IPS-20b (cell line): ENCODE measurements around the gene CA12.

ENCODE experiments used
- H3K27ac ChIP-seq: one replicate; pipeline ENCODE4 v1.5.1; 2013; ENCODE audit warnings: low read length
- H3K27me3 ChIP-seq: 2 replicates; pipeline ENCODE4 v1.6.1; 2013; ENCODE audit warnings: mild to moderate bottlenecking, low read length, inconsistent platforms; ENCODE audit not compliant: insufficient read depth
- H3K36me3 ChIP-seq: 2 replicates; pipeline ENCODE4 v1.6.1; 2013; ENCODE audit warnings: low read depth, mild to moderate bottlenecking, inconsistent platforms, low read length, moderate library complexity; ENCODE audit not compliant: insufficient read depth
- H3K4me1 ChIP-seq: 2 replicates; pipeline ENCODE4 v1.6.1; 2013; ENCODE audit warnings: mild to moderate bottlenecking, control low read depth, inconsistent platforms, low read length, moderate library complexity; ENCODE audit not compliant: insufficient read depth
- H3K4me3 ChIP-seq: 2 replicates; pipeline ENCODE4 v1.5.1; 2013; ENCODE audit warnings: mild to moderate bottlenecking, low read length, inconsistent platforms
- H3K9ac ChIP-seq: 2 replicates; pipeline ENCODE4 v1.6.1; 2013; ENCODE audit warnings: low read depth, mild to moderate bottlenecking, inconsistent platforms, low read length, moderate library complexity
- H3K9me3 ChIP-seq: 2 replicates; pipeline ENCODE4 v1.6.1; 2013; ENCODE audit warnings: mild to moderate bottlenecking, low read depth, low read length, inconsistent platforms; ENCODE audit not compliant: insufficient read depth

CA12 gene

DNA sequence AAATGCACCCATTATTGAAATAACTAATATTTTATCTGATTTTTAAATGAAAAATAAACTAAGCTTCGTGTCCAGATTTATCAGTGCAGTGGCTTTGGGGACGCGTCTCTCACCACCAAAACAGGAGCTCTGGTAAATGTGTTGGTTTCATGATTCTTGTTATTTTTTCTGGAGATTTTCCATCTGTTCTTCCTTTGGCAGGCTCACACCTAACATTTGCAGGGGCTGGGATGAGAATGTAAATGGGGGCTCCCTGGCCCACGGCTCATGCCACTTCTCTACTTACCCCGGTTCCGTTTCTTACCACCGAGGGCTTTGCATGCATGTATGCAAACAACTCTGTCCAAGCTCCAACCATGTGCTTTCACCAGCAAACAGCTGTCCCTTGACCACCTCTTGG is 30.9 kb upstream of the CA12 start:
- no peak overlapping the region for H3K9ac ChIP-seq
- H3K36me3 ChIP-seq, result no peaks in the 10 kb centered on the region
- no peak overlapping the region for H3K27ac ChIP-seq
- H3K27me3 ChIP-seq, result no peaks in the 10 kb centered on the region
- no peak overlapping the region for H3K4me3 ChIP-seq
- no peaks in the 10 kb centered on the region for H3K9me3 ChIP-seq
- no peaks in the 10 kb centered on the region for H3K4me1 ChIP-seq

DNA sequence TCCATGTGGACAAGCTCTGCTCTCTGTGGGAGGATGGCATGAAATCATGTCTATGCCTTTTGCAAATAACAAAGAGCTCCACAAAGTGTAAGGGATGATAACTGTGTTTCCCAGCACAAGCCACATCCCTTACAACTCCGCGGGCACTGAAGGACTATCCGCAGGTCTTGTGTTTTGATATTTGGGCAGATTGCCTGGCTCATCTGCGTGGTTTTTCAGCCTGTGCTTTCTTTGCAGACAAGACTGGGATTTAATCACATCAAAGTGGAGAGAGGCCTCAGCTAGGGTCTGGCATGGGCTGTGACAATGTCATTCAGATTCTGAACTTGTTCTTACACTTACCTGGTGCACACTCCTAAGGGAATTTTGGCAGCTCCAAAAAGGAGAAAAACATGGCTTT is 30.2 kb upstream of the CA12 start:
- no peaks in the 10 kb centered on the region for H3K9me3 ChIP-seq
- H3K27ac ChIP-seq, result no peak overlapping the region
- no peak overlapping the region for H3K4me3 ChIP-seq
- no peaks in the 10 kb centered on the region for H3K36me3 ChIP-seq
- no peak overlapping the region for H3K9ac ChIP-seq
- H3K27me3 ChIP-seq, result no peaks in the 10 kb centered on the region
- H3K4me1 ChIP-seq, result no peaks in the 10 kb centered on the region

DNA sequence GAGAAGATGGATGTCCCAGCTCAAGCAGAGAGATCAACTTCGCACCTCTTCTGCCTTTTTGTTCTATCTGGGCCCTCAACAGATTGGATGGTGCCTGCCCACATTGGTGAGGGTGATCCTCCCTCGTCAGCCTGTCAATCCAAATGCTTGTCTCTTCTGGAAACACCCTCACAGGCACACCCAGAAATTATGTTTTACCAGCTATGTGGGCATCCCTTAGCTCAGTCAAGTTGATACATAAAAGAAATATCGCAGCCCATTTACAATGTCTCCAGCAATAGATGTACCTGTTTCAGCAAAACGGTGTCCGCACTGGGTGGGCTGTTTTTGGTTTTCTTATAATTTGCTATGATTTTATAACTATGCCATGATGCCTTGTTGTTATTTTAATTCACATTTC is 27.5 kb upstream of the CA12 start:
- Histone ChIP-seq H3K4me3 (no peak overlapping the region), H3K4me1 (no peaks in the 10 kb centered on the region), H3K27me3 (no peaks in the 10 kb centered on the region), H3K9ac (no peak overlapping the region), H3K36me3 (no peaks in the 10 kb centered on the region), H3K27ac (no peak overlapping the region), H3K9me3 (no peaks in the 10 kb centered on the region)

DNA sequence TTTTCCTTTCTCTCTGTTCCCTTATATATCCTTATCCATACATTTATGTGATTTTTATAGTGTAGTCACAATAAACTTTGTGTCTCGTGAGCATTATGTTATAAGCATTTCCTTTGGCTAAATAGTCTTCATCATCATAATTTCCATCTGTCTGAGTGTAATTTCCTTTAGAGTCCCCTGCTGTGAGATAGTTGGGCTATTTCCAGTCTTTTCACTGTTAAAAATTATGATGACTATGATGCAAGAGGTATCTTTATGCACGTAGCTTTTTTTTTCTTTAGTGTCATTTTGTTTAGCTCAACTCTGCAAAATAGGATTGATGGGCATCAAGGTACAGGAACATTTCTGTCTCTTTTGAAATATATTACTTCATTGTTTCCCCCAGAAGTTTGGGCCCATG is 26.9 kb upstream of the CA12 start:
- Histone ChIP-seq H3K27ac (no peak overlapping the region), H3K4me1 (no peaks in the 10 kb centered on the region), H3K36me3 (no peaks in the 10 kb centered on the region), H3K4me3 (no peak overlapping the region), H3K27me3 (no peaks in the 10 kb centered on the region), H3K9me3 (no peaks in the 10 kb centered on the region), H3K9ac (no peak overlapping the region)

DNA sequence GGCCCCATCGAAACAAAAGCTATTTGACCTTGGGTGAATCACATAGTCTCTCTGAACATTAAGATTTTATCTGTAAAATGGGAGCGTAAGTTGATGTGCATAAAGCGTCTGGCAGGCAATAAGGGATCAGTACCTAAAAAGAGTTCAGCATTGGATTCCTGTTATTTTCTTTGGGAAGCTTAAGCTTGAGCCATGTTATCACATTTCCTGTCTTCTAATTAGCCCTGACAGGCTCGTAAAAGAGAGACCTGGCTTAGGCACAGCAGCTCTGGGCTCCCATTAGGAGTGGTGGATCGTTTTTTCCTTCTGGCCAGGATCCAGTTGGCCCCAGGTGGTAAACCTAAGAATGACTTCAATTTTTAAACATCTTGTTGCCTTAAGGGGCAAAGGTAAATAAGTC is 26.0 kb upstream of the CA12 start:
- Histone ChIP-seq H3K9me3 (no peaks in the 10 kb centered on the region), H3K4me3 (no peak overlapping the region), H3K4me1 (no peaks in the 10 kb centered on the region; the same call in 1 of the 2 replicates), H3K27me3 (no peaks in the 10 kb centered on the region), H3K36me3 (no peaks in the 10 kb centered on the region), H3K27ac (no peak overlapping the region), H3K9ac (no peak overlapping the region)

DNA sequence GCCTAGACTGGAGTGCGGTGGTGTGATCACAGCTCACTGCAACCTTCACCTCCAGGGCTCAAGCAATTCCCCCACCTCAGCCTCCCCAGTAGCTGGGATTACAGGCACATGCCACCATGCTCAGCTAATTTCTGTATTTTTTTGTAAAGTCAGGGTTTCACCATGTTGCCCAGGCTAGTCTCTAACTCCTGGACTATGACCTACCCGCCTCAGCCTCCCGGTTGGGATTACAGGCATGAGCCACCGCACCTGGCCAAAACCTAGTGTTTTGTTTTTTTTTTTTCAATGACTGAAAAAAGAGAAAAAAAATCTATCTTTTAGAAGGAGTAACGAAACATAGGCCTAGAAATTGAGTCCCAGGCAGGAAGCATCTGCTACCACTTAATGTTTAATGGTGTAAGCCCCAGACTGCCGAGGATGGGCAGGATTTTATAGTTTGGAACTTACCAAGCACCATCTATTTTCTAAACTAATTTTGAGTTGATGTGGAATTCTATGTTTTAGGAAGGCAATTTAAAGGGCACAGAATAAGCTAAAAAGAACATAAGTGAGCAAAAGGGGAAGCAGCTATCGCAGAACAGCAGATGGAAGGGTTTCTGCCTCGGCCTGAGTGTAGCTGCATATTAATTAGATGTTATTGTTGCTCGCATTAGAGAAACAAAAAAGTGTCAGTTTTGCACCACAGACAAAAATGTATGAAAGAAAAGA is 24.2 kb upstream of the CA12 start:
- H3K9me3 ChIP-seq, result no peaks in the 10 kb centered on the region
- H3K36me3 ChIP-seq, result no peaks in the 10 kb centered on the region
- no peak overlapping the region for H3K27ac ChIP-seq
- H3K9ac ChIP-seq, result no peak overlapping the region
- no peak overlapping the region for H3K4me3 ChIP-seq
- H3K27me3 ChIP-seq, result no peaks in the 10 kb centered on the region
- H3K4me1 ChIP-seq, result no peaks in the 10 kb centered on the region; the same call in 1 of the 2 replicates

DNA sequence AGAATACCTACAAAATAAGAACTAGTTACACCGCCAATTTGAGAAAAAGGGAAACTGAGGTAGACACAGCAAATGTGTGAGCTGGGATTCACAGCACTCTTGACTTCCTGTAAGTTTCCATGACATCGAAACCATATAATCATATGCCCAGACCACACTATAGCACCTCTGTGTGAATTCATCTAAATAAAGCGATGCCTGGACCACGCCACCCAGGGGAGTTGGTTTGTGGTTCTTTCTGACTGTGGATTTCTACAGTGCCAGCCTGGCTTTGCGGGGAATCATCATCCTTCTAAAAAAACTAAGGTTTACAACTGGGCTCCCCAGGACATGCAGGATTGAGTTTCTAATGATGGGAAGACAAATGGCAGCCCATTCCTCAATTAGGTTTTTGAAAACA is 23.5 kb upstream of the CA12 start:
- Histone ChIP-seq H3K9ac (no peak overlapping the region), H3K27ac (no peak overlapping the region), H3K36me3 (no peaks in the 10 kb centered on the region), H3K4me1 (no peaks in the 10 kb centered on the region; the same call in 1 of the 2 replicates), H3K27me3 (no peaks in the 10 kb centered on the region), H3K9me3 (no peaks in the 10 kb centered on the region), H3K4me3 (no peak overlapping the region)

DNA sequence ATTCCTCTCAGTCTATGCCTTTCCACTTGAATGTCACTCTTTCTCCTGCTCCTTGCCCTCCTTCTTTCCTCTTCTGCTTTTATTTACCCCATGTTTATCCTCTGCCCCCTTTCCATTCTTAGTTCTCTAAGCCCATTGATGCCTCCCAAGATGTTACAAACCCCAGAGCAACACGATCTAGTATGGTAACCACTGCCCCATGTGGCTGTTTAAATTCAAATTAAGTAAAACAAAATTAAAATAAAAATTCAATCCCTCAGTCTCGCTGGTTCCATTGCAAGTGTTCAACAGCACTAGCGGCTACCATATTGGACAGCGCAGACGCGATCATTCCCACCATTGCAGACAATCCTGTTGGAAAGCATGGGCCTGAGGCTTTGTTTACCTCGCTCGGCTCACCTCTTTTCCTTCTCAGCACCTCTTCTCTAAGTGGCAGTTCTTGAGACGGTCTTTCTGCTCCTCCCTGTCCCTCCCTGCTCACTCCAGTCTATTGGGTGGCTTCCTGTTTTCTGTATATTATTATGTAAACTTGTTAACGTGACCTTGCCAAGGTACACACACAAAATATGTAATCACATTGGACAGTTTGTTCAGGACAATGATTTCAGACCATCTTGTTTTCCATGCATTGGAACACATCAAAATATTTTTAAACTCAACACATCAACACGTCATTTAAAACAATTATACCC is 21.8 kb upstream of the CA12 start:
- Histone ChIP-seq H3K27ac (no peak overlapping the region), H3K4me1 (no peaks in the 10 kb centered on the region; the same call in 1 of the 2 replicates), H3K4me3 (no peak overlapping the region), H3K9ac (no peak overlapping the region), H3K27me3 (no peaks in the 10 kb centered on the region), H3K36me3 (no peaks in the 10 kb centered on the region), H3K9me3 (no peaks in the 10 kb centered on the region)

DNA sequence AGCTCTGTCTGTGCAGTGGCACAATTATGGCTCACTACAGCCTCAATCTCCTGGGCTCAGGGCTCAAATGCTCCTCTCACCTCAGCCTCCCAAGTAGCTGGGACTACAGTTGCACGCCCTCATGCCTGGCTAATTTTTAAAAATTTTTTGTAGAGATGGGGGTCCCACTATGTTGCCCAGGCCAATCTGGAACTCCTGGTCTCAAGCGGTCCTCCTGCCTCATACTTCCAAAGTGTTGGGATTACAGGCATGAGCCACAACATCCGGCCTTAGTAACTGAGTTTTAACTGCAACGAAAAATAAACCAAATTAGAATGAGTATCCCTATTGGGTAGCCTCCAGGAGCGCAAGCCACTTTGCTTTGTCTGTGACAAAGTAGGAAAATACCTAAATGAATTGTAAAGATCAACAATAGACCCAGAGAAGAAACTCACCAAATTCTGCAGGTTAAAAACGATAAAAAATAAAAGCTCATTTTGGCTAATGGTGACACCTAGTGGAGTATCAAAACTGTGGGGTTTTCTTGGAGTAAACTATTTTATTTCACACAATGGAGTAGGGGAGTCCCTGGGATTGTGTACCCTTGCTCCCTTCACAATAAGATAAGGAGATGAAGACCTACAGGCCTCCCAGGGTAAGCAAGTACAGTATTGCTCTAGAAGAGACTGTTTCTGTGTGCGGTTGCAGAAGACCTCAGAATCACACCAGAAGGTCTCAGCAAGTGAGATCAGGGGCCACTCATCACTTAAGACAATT is 21.0 kb upstream of the CA12 start:
- Histone ChIP-seq H3K27ac (no peak overlapping the region), H3K9ac (no peak overlapping the region), H3K4me3 (no peak overlapping the region), H3K9me3 (no peaks in the 10 kb centered on the region), H3K4me1 (no peaks in the 10 kb centered on the region; the same call in 1 of the 2 replicates), H3K27me3 (no peaks in the 10 kb centered on the region; the same call in 1 of the 2 replicates), H3K36me3 (no peaks in the 10 kb centered on the region)

DNA sequence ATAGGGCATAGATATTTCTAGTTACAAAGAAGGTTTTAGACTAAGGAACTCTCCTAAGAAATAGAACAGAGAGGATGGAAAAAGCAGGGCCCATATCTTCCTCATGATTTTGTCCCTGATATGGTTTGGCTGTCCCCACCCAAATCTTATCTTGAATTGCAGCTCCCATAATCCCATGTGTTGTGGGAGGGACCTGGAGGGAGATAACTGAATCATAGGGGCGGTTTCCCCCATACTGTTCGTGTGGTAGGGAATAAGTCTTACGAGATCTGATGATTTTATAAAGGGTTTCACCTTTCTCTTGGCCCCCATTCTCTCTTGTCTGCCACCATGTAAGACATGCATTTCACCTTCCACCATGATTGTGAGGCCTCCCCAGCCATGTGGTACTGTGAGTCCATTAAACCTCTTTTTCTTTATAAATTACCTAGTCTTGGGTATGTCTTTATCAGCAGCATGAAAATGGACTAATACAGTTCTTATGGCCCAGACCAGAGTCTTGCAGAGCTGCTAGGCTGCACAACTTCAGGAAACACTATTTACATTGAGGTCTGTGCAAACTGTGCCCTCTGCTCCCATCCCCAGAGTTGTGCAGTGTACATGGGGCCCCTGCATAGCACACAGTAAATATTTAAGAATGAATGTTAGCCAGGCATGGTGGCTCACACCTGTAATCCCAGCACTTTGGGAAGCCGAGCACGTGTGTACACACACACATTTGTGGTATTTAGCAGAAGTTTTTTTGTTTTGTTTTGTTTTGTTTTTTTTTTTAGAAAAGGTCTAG is 20.3 kb upstream of the CA12 start:
- H3K27ac ChIP-seq, result no peak overlapping the region
- H3K4me1 ChIP-seq, result no peaks in the 10 kb centered on the region; the same call in 1 of the 2 replicates
- no peaks in the 10 kb centered on the region for H3K9me3 ChIP-seq
- H3K9ac ChIP-seq, result no peak overlapping the region
- H3K27me3 ChIP-seq, result no peaks in the 10 kb centered on the region; the same call in 1 of the 2 replicates
- H3K4me3 ChIP-seq, result no peak overlapping the region
- H3K36me3 ChIP-seq, result no peaks in the 10 kb centered on the region

DNA sequence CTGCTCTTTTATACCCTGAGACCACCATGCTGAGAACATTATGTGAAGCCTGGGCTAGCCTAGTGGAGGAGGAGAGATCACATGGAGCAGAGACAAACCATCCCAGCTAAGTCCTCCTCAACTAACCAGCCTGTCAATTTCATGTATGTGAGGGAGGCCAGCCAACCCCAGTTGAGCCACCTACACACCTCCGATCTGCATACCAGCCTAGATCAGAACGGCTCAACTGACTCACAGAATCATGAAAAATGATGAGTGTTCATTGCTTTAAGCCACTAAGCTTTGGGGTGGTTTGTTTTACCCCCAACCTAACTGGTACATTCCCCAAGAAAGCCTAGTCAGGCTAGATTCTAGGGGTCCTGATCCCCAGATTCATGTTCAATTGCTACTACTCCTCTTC is 19.4 kb upstream of the CA12 start:
- no peak overlapping the region for H3K9ac ChIP-seq
- H3K4me1 ChIP-seq, result peaks cover 8% of the 10 kb centered on the region
- no peak overlapping the region for H3K4me3 ChIP-seq
- H3K36me3 ChIP-seq, result no peaks in the 10 kb centered on the region
- H3K27ac ChIP-seq, result no peak overlapping the region
- peaks cover 2% of the 10 kb centered on the region; the same call in 1 of the 2 replicates for H3K27me3 ChIP-seq
- H3K9me3 ChIP-seq, result no peaks in the 10 kb centered on the region
